Activated T-helper 2 cell treated with anti-CD3 and anti-CD28 coated beads, Interferon-gamma antibody, Interleukin-2, Interleukin-4, amounts not matched to agents 10 μg/mL and 5 μg/mL and 100 μg/mL, durations not matched to agents 14 hours and 24 hours and 36 hours (primary cell): ENCODE data around the gene TREM1. TPM values are rescaled to one million over a fixed set of nuclear protein-coding genes. Genes with fewer than 3 reads are reported as not detected.

Source experiments
- total RNA-seq: library from RNA; stranded (reverse); gene quantifications from 2 replicates; pipeline ENCODE4 v1.2.3, GENCODE V29; 2022

Gene TREM1
- total RNA-seq, 1 donor from 2014 or later, result not detected

Other genes with a start within 250 kb of the TREM1 start
- 1.1 and 1.6 TPM in 2 replicates for gene UNC5CL, start 247.5 kb downstream of the TREM1 start, total RNA-seq
- gene TSPO2, start 244.2 kb downstream of the TREM1 start, total RNA-seq, result not detected in 2 replicates
- not detected in 2 replicates for gene APOBEC2, start 233.5 kb downstream of the TREM1 start, total RNA-seq
- gene OARD1, start 214.3 kb downstream of the TREM1 start, total RNA-seq, result 28.0 and 33.7 TPM in 2 replicates
- gene NFYA, start 213.7 kb downstream of the TREM1 start, total RNA-seq, result 28.1 and 28.2 TPM in 2 replicates
- not detected in 2 replicates for gene TREML1, start 132.3 kb downstream of the TREM1 start, total RNA-seq
- gene TREM2, start 123.6 kb downstream of the TREM1 start, total RNA-seq, result not detected in 2 replicates
- 3.7 and 3.9 TPM in 2 replicates for gene TREML2, start 85.5 kb downstream of the TREM1 start, total RNA-seq
- gene TREML4, start 58.3 kb downstream of the TREM1 start, total RNA-seq, result not detected in 2 replicates
- not detected in 2 replicates for gene NCR2, start 48.9 kb upstream of the TREM1 start, total RNA-seq